ENCODE measurements around the gene IQCB1. TPM values are rescaled to one million over a fixed set of nuclear protein-coding genes. Genes with fewer than 3 reads are reported as not detected.

Gene IQCB1
- total and polyA plus RNA-seq, 2 experiments from 2014 or later: 28.8 to 39.0 TPM

DNA sequence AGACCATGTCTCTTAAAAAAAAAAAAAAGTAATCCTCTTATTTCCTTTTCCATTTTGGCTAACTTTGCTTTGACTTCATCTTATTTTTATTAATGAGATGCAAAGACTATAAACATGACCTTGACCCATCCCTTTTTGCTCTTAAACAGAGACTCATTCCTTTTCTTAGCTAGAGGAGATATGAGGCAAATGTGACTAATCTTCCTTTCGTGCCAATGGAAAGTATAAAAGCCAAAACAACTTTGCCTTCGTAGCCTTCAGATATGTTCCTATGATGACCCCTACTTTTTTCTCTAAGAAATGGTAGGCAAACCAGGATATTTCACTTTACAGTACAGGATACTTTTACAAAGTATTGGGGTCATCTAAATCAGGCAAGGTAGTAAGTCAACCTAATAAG is 48.4 kb downstream of the IQCB1 start:
- no peaks in the 10 kb centered on the region; the same call in 1 of the 2 replicates for H4K20me1 ChIP-seq (replicated peaks; ENCODE audit: insufficient read depth)
- no peaks in the 10 kb centered on the region for H3K27me3 ChIP-seq (ENCODE audit: insufficient read depth)
- Mint-ChIP-seq H3K9me3 (no peaks in the 10 kb centered on the region), H3K27me3 (ENCODE audit: insufficient read depth, low read depth, poor library complexity) (no peaks in the 10 kb centered on the region), H3K4me3 (no peak overlapping the region), H3K4me1 (no peaks in the 10 kb centered on the region), H3K27ac (no peak overlapping the region), H3K36me3 (ENCODE audit: low read depth) (peaks cover 34% of the 10 kb centered on the region)
- H3K4me2 ChIP-seq: no peak overlapping the region
- no peaks in the 10 kb centered on the region for H3K79me2 ChIP-seq (replicated peaks; ENCODE audit: insufficient read depth)
- no peak overlapping the region for H2AFZ ChIP-seq
- H3K4me1 ChIP-seq (ENCODE audit: insufficient read depth): no peaks in the 10 kb centered on the region
- TF ChIP-seq ZNF114 (CRISPR knock-in tag; IDR thresholded peaks at IDR 0.05) (no peak), CREB1 (CRISPR knock-in tag; IDR thresholded peaks at IDR 0.05; ENCODE audit: low read depth) (no peak), JUNB (IDR thresholded peaks at IDR 0.05; ENCODE audit: unreplicated experiment) (no peak), ZNF331 (CRISPR knock-in tag; IDR thresholded peaks at IDR 0.05; ENCODE audit: low read depth) (no peak), EZH2phosphoT487 (IDR thresholded peaks at IDR 0.05; ENCODE audit: unreplicated experiment) (no peak), STAT1 (IDR thresholded peaks at IDR 0.05; ENCODE audit: unreplicated experiment) (no peak), NANOG (IDR thresholded peaks at IDR 0.05; ENCODE audit: borderline replicate concordance) (no peak), EZH2 (IDR thresholded peaks at IDR 0.05; ENCODE audit: low read depth, unreplicated experiment) (no peak), POLR2AphosphoS5 (IDR thresholded peaks at IDR 0.05; ENCODE audit: low read depth) (no peak)
- TF ChIP-seq, protein P1, sequence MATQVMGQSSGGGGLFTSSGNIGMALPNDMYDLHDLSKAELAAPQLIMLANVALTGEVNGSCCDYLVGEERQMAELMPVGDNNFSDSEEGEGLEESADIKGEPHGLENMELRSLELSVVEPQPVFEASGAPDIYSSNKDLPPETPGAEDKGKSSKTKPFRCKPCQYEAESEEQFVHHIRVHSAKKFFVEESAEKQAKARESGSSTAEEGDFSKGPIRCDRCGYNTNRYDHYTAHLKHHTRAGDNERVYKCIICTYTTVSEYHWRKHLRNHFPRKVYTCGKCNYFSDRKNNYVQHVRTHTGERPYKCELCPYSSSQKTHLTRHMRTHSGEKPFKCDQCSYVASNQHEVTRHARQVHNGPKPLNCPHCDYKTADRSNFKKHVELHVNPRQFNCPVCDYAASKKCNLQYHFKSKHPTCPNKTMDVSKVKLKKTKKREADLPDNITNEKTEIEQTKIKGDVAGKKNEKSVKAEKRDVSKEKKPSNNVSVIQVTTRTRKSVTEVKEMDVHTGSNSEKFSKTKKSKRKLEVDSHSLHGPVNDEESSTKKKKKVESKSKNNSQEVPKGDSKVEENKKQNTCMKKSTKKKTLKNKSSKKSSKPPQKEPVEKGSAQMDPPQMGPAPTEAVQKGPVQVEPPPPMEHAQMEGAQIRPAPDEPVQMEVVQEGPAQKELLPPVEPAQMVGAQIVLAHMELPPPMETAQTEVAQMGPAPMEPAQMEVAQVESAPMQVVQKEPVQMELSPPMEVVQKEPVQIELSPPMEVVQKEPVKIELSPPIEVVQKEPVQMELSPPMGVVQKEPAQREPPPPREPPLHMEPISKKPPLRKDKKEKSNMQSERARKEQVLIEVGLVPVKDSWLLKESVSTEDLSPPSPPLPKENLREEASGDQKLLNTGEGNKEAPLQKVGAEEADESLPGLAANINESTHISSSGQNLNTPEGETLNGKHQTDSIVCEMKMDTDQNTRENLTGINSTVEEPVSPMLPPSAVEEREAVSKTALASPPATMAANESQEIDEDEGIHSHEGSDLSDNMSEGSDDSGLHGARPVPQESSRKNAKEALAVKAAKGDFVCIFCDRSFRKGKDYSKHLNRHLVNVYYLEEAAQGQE (IDR thresholded peaks at IDR 0.05; ENCODE audit: unreplicated experiment): no peak
- TF ChIP-seq, protein P2, sequence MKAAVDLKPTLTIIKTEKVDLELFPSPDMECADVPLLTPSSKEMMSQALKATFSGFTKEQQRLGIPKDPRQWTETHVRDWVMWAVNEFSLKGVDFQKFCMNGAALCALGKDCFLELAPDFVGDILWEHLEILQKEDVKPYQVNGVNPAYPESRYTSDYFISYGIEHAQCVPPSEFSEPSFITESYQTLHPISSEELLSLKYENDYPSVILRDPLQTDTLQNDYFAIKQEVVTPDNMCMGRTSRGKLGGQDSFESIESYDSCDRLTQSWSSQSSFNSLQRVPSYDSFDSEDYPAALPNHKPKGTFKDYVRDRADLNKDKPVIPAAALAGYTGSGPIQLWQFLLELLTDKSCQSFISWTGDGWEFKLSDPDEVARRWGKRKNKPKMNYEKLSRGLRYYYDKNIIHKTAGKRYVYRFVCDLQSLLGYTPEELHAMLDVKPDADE (IDR thresholded peaks at IDR 0.05): no peak
- TF ChIP-seq, protein P3, sequence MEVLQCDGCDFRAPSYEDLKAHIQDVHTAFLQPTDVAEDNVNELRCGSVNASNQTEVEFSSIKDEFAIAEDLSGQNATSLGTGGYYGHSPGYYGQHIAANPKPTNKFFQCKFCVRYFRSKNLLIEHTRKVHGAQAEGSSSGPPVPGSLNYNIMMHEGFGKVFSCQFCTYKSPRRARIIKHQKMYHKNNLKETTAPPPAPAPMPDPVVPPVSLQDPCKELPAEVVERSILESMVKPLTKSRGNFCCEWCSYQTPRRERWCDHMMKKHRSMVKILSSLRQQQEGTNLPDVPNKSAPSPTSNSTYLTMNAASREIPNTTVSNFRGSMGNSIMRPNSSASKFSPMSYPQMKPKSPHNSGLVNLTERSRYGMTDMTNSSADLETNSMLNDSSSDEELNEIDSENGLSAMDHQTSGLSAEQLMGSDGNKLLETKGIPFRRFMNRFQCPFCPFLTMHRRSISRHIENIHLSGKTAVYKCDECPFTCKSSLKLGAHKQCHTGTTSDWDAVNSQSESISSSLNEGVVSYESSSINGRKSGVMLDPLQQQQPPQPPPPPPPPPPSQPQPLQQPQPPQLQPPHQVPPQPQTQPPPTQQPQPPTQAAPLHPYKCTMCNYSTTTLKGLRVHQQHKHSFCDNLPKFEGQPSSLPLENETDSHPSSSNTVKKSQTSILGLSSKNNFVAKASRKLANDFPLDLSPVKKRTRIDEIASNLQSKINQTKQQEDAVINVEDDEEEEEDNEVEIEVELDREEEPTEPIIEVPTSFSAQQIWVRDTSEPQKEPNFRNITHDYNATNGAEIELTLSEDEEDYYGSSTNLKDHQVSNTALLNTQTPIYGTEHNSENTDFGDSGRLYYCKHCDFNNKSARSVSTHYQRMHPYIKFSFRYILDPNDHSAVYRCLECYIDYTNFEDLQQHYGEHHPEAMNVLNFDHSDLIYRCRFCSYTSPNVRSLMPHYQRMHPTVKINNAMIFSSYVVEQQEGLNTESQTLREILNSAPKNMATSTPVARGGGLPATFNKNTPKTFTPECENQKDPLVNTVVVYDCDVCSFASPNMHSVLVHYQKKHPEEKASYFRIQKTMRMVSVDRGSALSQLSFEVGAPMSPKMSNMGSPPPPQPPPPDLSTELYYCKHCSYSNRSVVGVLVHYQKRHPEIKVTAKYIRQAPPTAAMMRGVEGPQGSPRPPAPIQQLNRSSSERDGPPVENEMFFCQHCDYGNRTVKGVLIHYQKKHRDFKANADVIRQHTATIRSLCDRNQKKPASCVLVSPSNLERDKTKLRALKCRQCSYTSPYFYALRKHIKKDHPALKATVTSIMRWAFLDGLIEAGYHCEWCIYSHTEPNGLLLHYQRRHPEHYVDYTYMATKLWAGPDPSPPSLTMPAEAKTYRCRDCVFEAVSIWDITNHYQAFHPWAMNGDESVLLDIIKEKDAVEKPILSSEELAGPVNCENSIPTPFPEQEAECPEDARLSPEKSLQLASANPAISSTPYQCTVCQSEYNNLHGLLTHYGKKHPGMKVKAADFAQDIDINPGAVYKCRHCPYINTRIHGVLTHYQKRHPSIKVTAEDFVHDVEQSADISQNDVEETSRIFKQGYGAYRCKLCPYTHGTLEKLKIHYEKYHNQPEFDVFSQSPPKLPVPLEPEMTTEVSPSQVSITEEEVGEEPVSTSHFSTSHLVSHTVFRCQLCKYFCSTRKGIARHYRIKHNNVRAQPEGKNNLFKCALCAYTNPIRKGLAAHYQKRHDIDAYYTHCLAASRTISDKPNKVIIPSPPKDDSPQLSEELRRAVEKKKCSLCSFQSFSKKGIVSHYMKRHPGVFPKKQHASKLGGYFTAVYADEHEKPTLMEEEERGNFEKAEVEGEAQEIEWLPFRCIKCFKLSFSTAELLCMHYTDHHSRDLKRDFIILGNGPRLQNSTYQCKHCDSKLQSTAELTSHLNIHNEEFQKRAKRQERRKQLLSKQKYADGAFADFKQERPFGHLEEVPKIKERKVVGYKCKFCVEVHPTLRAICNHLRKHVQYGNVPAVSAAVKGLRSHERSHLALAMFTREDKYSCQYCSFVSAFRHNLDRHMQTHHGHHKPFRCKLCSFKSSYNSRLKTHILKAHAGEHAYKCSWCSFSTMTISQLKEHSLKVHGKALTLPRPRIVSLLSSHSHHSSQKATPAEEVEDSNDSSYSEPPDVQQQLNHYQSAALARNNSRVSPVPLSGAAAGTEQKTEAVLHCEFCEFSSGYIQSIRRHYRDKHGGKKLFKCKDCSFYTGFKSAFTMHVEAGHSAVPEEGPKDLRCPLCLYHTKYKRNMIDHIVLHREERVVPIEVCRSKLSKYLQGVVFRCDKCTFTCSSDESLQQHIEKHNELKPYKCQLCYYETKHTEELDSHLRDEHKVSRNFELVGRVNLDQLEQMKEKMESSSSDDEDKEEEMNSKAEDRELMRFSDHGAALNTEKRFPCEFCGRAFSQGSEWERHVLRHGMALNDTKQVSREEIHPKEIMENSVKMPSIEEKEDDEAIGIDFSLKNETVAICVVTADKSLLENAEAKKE (CRISPR knock-in tag; IDR thresholded peaks at IDR 0.05): no peak
- TF ChIP-seq, protein P4, sequence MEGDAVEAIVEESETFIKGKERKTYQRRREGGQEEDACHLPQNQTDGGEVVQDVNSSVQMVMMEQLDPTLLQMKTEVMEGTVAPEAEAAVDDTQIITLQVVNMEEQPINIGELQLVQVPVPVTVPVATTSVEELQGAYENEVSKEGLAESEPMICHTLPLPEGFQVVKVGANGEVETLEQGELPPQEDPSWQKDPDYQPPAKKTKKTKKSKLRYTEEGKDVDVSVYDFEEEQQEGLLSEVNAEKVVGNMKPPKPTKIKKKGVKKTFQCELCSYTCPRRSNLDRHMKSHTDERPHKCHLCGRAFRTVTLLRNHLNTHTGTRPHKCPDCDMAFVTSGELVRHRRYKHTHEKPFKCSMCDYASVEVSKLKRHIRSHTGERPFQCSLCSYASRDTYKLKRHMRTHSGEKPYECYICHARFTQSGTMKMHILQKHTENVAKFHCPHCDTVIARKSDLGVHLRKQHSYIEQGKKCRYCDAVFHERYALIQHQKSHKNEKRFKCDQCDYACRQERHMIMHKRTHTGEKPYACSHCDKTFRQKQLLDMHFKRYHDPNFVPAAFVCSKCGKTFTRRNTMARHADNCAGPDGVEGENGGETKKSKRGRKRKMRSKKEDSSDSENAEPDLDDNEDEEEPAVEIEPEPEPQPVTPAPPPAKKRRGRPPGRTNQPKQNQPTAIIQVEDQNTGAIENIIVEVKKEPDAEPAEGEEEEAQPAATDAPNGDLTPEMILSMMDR (conservative IDR thresholded peaks at IDR 0.05; ENCODE audit: low read depth in 2 of 2): no peak
- DNase-seq (ENCODE audit: low spot score): no peak
- no peak overlapping the region for H3K27ac ChIP-seq (ENCODE audit: low read depth)
- H3K4me3 ChIP-seq: no peak overlapping the region
- no peak for ATAC-seq
- H3K9me2 ChIP-seq (ENCODE audit: insufficient read depth): no peaks in the 10 kb centered on the region
- H3F3A ChIP-seq (replicated peaks; ENCODE audit: low read depth): no peaks in the 10 kb centered on the region
- peaks cover 12% of the 10 kb centered on the region; the same call in 1 of the 2 replicates for H3K36me3 ChIP-seq (ENCODE audit: insufficient read depth)
